Measurements from ENCODE around the gene PLEKHA8. TPM values are rescaled to one million over a fixed set of nuclear protein-coding genes. Genes with fewer than 3 reads are reported as not detected.

The PLEKHA8 gene
- total and polyA plus RNA-seq, 11 donors, result 1.5 to 6.8 (median 4.1) TPM

DNA sequence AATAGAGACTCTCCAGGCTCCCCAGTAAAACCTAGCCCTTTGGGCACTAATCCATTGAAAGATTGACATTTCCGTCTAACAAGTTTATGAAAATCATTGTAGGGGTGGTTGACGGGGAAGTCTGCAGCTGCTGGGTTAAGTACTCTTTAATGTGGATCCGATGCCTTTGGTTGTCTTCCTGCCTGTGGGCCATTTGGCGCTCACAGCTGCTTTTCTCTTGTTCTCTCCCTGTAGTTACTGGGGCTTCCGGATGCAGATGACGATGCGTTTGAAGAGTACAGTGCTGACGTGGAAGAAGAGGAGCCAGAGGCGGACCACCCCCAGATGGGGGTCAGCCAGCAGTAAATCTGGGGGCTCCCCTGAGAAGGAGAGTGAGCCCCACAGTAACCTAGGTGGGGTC is 129.0 kb downstream of the PLEKHA8 start:
- H3K27me3 ChIP-seq, result no peaks in the 10 kb centered on the region
- H3K4me1 ChIP-seq, result peaks cover 0 to 22% (median 0%) of the 10 kb centered on the region in 12 donors
- H3K4me3 ChIP-seq, result no peak overlapping the region
- WGBS, 4 donors, result 86 to 96% (median 94%) methylated on average over 9 of the region's 9 CpGs
- H3K36me3 ChIP-seq, result peaks cover 0 to 70% (median 8%) of the 10 kb centered on the region in 9 donors
- no peaks in the 10 kb centered on the region for H3K9me3 ChIP-seq
- ATAC-seq, result no peak
- intact Hi-C loops (cut with DNase I), result loop anchor here in 1 of 10 donors (10.0 kb wide), 1 partner anchor 408 kb away; no protein-coding TSS in a partner anchor
- no peak for DNase-seq
- TF ChIP-seq, protein P1, sequence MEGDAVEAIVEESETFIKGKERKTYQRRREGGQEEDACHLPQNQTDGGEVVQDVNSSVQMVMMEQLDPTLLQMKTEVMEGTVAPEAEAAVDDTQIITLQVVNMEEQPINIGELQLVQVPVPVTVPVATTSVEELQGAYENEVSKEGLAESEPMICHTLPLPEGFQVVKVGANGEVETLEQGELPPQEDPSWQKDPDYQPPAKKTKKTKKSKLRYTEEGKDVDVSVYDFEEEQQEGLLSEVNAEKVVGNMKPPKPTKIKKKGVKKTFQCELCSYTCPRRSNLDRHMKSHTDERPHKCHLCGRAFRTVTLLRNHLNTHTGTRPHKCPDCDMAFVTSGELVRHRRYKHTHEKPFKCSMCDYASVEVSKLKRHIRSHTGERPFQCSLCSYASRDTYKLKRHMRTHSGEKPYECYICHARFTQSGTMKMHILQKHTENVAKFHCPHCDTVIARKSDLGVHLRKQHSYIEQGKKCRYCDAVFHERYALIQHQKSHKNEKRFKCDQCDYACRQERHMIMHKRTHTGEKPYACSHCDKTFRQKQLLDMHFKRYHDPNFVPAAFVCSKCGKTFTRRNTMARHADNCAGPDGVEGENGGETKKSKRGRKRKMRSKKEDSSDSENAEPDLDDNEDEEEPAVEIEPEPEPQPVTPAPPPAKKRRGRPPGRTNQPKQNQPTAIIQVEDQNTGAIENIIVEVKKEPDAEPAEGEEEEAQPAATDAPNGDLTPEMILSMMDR (IDR thresholded peaks at IDR 0.05), result no peak
- no peak for TF ChIP-seq POLR2A (IDR thresholded peaks at IDR 0.05)
- H3K27ac ChIP-seq, result no peak overlapping the region

DNA sequence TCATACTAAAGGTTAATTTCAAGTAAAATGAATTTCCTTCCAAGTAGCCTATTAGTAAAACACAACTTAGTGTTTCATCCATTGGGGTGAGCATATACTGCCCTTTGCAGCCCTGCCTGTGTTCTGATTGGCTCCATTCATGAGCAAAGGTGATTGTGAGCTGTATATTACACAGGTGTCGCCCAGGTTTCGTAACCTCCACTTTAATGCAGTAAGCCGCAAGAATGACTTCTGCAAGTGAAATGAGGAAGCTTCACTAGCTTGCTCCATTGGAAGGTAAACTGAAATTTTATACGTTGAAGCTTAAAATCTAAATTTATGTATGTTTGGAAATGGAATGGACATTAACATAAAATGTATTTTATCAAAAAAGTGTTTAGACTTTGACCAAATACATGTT is 131.0 kb downstream of the PLEKHA8 start:
- TF ChIP-seq, protein P1 (IDR thresholded peaks at IDR 0.05), result no peak
- no peak for TF ChIP-seq POLR2A (IDR thresholded peaks at IDR 0.05)
- Histone ChIP-seq H3K4me3 (no peak overlapping the region), H3K27ac (peak overlapping the region in 1 of 12 donors; percentile 12), H3K9me3 (no peaks in the 10 kb centered on the region), H3K4me1 (peaks cover 0 to 42% (median 11%) of the 10 kb centered on the region in 12 donors), H3K36me3 (peaks cover 0 to 56% (median 3%) of the 10 kb centered on the region in 9 donors), H3K27me3 (no peaks in the 10 kb centered on the region)
- intact Hi-C loops (cut with DNase I), result loop anchor here in 1 of 10 donors (10.0 kb wide), 1 partner anchor 406 kb away; no protein-coding TSS in a partner anchor
- no peak for DNase-seq
- no peak for ATAC-seq
- WGBS, 4 donors, result 82 to 93% (median 90%) methylated on average over 4 of the region's 4 CpGs

DNA sequence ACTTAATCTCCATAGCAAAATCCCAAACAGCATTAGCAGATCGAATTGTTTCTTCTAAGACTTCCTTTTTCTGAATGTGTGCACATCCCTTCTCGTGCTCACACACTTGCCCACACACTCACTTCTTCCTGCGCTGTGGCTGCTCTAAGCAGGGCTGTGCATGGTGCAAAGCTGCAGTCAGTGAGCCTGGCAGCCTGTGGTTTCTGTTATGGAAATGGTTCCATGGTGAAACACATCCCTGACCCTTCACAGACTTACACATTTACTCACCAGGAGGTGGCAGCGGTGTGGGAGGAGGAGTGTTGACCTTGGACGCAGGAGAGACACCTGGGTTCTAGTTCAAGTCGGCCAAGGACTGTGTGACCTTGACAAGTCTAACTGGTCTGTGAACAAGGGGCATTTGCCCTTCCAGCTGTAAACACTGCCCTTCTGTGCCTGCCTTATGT is 131.5 kb downstream of the PLEKHA8 start:
- Histone ChIP-seq H3K27me3 (no peaks in the 10 kb centered on the region), H3K36me3 (peaks cover 0 to 50% (median 3%) of the 10 kb centered on the region in 9 donors), H3K4me1 (peaks cover 0 to 47% (median 14%) of the 10 kb centered on the region in 12 donors), H3K4me3 (no peak overlapping the region), H3K27ac (peak overlapping the region in 1 of 12 donors; percentile 12), H3K9me3 (no peaks in the 10 kb centered on the region)
- TF ChIP-seq, protein P1 (IDR thresholded peaks at IDR 0.05), result peak in 2 of 12 donors; percentile 8
- no peak for TF ChIP-seq POLR2A (IDR thresholded peaks at IDR 0.05)
- intact Hi-C loops (cut with DNase I), result loop anchor here in 8 of 10 donors (5.0 to 10.0 kb wide), 7 partner anchors 115 to 405 kb away; partner anchors contain the start of gene GGCT (in 1 of the 8)
- DNase-seq (peak in 3 of 5 donors; percentile 48 to 64 (median 60)), ATAC-seq (peak; percentile 7 to 63 (median 52))
- 59 to 72% (median 66%) methylated on average over 6 of the region's 6 CpGs for WGBS, 4 donors

DNA sequence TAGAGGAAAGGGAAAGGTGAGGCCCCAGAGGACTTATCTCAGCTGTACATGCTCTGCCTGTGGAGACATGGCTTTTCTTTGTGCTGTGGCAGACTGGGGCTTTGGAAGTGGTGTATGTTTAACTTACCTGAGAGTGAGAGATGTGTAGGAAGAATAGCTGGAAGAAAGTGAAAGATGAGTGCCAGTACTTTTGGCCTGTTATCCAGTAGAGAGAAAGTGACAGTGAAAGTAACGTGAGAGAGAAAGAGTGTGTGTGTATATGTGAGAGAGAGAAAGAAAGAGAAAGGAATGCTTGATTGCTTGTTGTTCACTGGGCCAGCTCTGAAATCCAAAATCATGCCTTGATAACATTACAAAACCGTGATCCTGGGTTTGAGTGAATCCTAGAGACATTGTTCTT is 132.1 kb downstream of the PLEKHA8 start:
- DNase-seq (no peak), ATAC-seq (no peak)
- Histone ChIP-seq H3K36me3 (peaks cover 0 to 46% (median 3%) of the 10 kb centered on the region in 9 donors), H3K9me3 (no peaks in the 10 kb centered on the region), H3K4me3 (no peak overlapping the region), H3K27me3 (no peaks in the 10 kb centered on the region), H3K4me1 (peaks cover 0 to 54% (median 16%) of the 10 kb centered on the region in 12 donors), H3K27ac (peak overlapping the region in 1 of 12 donors; percentile 12)
- WGBS, 4 donors, result 82 to 98% (median 94%) methylated on average over 2 of the region's 2 CpGs
- TF ChIP-seq, protein P1 (IDR thresholded peaks at IDR 0.05), result no peak
- TF ChIP-seq POLR2A (IDR thresholded peaks at IDR 0.05), result no peak
- intact Hi-C loops (cut with DNase I), result loop anchor here in 7 of 10 donors (5.0 to 10.0 kb wide), 7 partner anchors 114 to 404 kb away; partner anchors contain the start of gene GGCT (in 1 of the 7)
